ENCODE results near the gene ZNF628. TPM values are rescaled to one million over a fixed set of nuclear protein-coding genes. Genes with fewer than 3 reads are reported as not detected.

Gene ZNF628
- total RNA-seq, 1 donor from 2014 or later: 19.0 TPM

DNA sequence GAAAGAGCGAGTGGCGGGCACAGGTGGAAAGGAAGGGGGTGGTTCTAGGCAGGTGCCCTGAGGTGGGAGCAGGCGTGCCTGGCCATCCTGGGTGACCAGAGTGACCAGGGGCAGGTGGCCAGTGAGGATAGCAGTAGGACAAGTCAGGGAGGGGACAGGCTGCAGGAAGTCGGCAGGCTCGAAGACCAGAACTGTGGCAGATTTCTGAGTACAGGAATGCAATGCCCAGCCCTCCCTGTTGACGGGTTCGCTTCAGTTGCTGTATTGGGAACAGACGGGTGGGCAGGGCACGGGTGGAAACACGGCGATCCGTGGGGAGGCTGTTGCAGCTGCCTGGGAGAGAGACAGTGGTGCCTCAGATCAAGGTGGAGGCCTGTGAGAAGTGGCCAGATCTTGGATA lies 1.9 kb downstream of the ZNF628 start:
- Mint-ChIP-seq H3K27me3 (ENCODE audit: low read depth) (no peaks in the 10 kb centered on the region), H3K27ac (peak overlapping the region; percentile 38), H3K4me3 (peak overlapping the region; percentile 88), H3K4me1 (peaks cover 22% of the 10 kb centered on the region), H3K36me3 (no peaks in the 10 kb centered on the region), H3K9me3 (no peaks in the 10 kb centered on the region)
- TF ChIP-seq, protein P1, sequence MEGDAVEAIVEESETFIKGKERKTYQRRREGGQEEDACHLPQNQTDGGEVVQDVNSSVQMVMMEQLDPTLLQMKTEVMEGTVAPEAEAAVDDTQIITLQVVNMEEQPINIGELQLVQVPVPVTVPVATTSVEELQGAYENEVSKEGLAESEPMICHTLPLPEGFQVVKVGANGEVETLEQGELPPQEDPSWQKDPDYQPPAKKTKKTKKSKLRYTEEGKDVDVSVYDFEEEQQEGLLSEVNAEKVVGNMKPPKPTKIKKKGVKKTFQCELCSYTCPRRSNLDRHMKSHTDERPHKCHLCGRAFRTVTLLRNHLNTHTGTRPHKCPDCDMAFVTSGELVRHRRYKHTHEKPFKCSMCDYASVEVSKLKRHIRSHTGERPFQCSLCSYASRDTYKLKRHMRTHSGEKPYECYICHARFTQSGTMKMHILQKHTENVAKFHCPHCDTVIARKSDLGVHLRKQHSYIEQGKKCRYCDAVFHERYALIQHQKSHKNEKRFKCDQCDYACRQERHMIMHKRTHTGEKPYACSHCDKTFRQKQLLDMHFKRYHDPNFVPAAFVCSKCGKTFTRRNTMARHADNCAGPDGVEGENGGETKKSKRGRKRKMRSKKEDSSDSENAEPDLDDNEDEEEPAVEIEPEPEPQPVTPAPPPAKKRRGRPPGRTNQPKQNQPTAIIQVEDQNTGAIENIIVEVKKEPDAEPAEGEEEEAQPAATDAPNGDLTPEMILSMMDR (IDR thresholded peaks at IDR 0.05; ENCODE audit: unreplicated experiment): no peak
- no peak for DNase-seq (ENCODE audit: low spot score in 2 of 2, unreplicated experiment in 2 of 2)

DNA sequence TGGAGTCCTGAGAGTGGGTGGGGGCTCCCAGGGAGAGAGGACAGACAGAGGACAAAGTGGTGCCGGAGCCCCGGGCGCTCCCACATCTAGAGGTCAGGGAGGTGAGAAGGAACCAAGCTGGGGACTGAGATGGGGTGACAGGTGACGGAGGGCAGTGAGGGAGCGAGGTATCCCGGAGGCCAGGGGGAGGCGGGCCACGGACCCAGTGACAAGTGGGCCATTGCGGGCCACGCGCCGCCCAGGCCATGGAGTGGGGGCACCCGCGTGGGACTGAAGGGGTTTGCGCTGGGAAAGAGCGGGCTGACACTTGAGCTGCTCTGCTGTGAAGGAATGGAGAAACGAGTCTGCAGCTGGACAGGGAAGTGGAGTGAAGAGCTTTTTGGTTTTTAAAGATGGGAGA lies 2.6 kb downstream of the ZNF628 start:
- no peaks in the 10 kb centered on the region for H3K36me3 Mint-ChIP-seq
- peaks cover 22% of the 10 kb centered on the region for H3K4me1 Mint-ChIP-seq

DNA sequence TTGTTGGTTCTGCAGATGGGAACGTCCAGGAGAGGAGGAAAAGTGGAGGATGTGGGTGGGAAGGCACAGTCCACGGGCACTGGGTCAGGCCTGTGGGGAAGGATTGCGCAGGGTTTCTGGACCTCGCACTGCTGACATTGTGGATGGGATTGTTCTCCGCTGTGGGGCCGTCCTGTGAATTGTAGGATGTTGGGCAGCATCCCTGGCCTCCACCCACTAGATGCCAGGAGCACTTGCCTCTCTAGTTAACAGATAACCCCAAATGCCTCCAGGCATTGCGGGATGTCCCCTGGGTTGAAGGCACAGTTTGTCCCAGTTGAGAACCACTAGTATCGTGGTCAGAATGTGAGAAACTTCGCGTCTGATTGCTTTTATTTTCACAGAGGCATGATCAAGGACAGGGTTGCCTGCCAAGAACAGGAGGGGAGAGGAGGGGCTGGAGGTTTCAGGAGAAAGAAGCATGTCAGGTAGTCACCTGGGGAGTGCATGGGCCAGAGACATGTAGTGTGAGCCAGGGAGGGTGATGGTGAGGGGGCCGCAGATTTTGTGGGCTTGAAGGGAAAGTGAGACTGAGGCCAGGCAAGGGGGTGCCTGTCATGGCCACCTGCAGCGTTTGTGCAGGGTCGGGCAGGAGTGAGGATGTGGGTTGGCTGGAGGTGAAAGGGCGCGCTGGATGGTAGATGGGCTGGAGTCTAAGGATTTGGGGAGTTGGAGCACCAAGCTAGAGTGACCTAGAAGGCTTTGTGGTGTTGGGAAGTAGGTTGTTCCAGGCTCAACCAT lies 3.2 kb downstream of the ZNF628 start:
- Mint-ChIP-seq H3K9me3 (no peaks in the 10 kb centered on the region), H3K4me1 (peaks cover 22% of the 10 kb centered on the region), H3K27ac (no peak overlapping the region), H3K27me3 (ENCODE audit: low read depth) (no peaks in the 10 kb centered on the region), H3K36me3 (no peaks in the 10 kb centered on the region), H3K4me3 (peak overlapping the region; percentile 13)
- no peak for DNase-seq (ENCODE audit: low spot score in 2 of 2, unreplicated experiment in 2 of 2)
- TF ChIP-seq, protein P1 (IDR thresholded peaks at IDR 0.05; ENCODE audit: unreplicated experiment): no peak

More for the DNA sequence above, 2.6 kb downstream of the ZNF628 start:
- Mint-ChIP-seq H3K4me3 (peak overlapping the region; percentile 88), H3K27ac (peak overlapping the region; percentile 30), H3K27me3 (ENCODE audit: low read depth) (no peaks in the 10 kb centered on the region), H3K9me3 (no peaks in the 10 kb centered on the region)
- TF ChIP-seq, protein P1 (IDR thresholded peaks at IDR 0.05; ENCODE audit: unreplicated experiment): no peak
- no peak for DNase-seq (ENCODE audit: low spot score in 2 of 2, unreplicated experiment in 2 of 2)

DNA sequence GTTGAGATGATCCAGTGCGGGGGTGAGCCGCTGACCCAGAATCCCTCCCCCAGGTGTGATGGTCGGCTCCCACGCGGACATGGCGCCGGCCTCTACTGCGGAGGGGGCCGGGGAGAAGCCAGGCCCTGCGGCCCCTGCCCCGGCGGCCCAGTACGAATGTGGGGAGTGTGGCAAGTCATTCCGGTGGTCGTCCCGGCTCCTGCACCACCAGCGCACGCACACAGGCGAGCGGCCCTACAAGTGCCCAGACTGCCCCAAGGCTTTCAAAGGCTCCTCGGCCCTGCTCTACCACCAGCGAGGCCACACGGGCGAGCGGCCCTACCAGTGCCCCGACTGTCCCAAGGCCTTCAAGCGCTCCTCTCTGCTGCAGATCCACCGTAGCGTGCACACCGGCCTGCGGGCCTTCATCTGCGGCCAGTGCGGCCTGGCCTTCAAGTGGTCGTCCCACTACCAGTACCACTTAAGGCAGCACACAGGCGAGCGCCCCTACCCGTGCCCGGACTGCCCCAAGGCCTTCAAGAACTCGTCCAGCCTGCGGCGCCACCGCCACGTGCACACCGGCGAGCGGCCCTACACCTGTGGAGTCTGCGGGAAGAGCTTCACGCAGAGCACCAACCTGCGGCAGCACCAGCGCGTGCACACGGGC lies 4.9 kb downstream of the ZNF628 start:
- TF ChIP-seq, protein P1 (IDR thresholded peaks at IDR 0.05; ENCODE audit: unreplicated experiment): no peak
- no peak overlapping the region for H3K27ac Mint-ChIP-seq
- no peaks in the 10 kb centered on the region for H3K9me3 Mint-ChIP-seq
- no peak overlapping the region for H3K4me3 Mint-ChIP-seq
- peaks cover 24% of the 10 kb centered on the region for H3K4me1 Mint-ChIP-seq
- no peaks in the 10 kb centered on the region for H3K36me3 Mint-ChIP-seq
- H3K27me3 Mint-ChIP-seq (ENCODE audit: low read depth): no peaks in the 10 kb centered on the region
- DNase-seq (ENCODE audit: low spot score in 2 of 2, unreplicated experiment in 2 of 2): no peak

DNA sequence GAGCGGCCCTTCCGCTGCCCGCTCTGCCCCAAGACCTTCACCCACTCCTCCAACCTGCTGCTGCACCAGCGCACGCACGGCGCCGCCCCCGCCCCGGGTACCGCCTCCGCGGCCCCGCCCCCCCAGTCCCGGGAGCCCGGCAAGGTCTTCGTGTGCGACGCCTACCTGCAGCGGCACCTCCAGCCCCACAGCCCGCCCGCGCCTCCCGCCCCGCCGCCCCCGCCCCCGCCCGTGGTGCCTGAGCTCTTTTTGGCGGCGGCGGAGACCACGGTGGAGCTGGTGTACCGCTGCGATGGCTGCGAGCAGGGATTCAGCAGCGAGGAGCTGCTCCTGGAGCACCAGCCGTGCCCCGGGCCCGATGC lies 5.4 kb downstream of the ZNF628 start:
- Mint-ChIP-seq H3K27ac (no peak overlapping the region), H3K27me3 (ENCODE audit: low read depth) (no peaks in the 10 kb centered on the region), H3K36me3 (no peaks in the 10 kb centered on the region), H3K9me3 (no peaks in the 10 kb centered on the region), H3K4me3 (no peak overlapping the region), H3K4me1 (peaks cover 24% of the 10 kb centered on the region)
- TF ChIP-seq, protein P1 (IDR thresholded peaks at IDR 0.05; ENCODE audit: unreplicated experiment): no peak
- DNase-seq (ENCODE audit: low spot score in 2 of 2, unreplicated experiment in 2 of 2): no peak
